Astrocyte of the spinal cord (primary cell): ENCODE data around the gene DRD3.

Experiments
- DNase-seq: peaks from one replicate; pipeline ENCODE4 v3.0.0; 2011; ENCODE audit warnings: low read depth, low spot score
- H3K4me3 ChIP-seq: 2 replicates; pipeline ENCODE4 v1.5.1; 2011; ENCODE audit warnings: low read depth, mild to moderate bottlenecking, low read length, moderate library complexity
- CTCF ChIP-seq: IDR thresholded peaks from 2 replicates; pipeline ENCODE4 v1.5.1; 2012; ENCODE audit warnings: low read depth, mild to moderate bottlenecking, low read length, inconsistent platforms
- in situ Hi-C: cut with HindIII; loops from 2 replicates; pipeline ENCODE4 v1.10.0; 2017; ENCODE audit warnings: low sequenced_read_pairs

DRD3 gene

GRCh38 chr3:114095796-114096195 lies 83.1 kb downstream of the DRD3 start:
- no peak for TF ChIP-seq CTCF
- in situ Hi-C loops, result no loop called here

GRCh38 chr3:114093596-114093995 lies 85.3 kb downstream of the DRD3 start:
- TF ChIP-seq CTCF, result no peak
- no peak overlapping the region for H3K4me3 ChIP-seq
- in situ Hi-C loops, result no loop called here
- DNase-seq, result peak; percentile 80

More at GRCh38 chr3:114095796-114096195, 83.1 kb downstream of the DRD3 start:
- DNase-seq, result no peak
- H3K4me3 ChIP-seq, result no peak overlapping the region

DNA sequence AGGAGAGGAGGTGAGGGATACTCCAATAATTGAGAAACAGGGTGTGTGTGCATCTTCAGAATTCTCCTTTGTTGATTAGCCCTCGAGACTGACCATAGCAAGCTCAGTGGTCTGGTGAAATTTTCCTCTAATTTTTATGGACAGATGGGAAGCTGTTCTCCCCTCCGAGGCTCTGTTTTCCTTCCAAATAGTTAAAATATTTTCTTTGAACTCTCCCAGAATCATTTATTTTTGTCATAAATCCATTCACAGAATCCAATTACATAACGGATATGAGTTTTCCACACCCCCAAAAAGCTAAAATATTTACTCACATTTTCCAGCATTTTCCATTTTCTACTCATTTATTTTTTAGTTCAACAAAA lies 85.9 kb downstream of the DRD3 start:
- in situ Hi-C loops, result no loop called here
- TF ChIP-seq CTCF, result no peak
- H3K4me3 ChIP-seq, result no peak overlapping the region
- DNase-seq, result no peak

GRCh38 chr3:114092151-114093015 lies 86.5 kb downstream of the DRD3 start:
- no peak overlapping the region for H3K4me3 ChIP-seq
- peak; percentile 4 for DNase-seq
- in situ Hi-C loops, result no loop called here
- TF ChIP-seq CTCF, result no peak

DNA sequence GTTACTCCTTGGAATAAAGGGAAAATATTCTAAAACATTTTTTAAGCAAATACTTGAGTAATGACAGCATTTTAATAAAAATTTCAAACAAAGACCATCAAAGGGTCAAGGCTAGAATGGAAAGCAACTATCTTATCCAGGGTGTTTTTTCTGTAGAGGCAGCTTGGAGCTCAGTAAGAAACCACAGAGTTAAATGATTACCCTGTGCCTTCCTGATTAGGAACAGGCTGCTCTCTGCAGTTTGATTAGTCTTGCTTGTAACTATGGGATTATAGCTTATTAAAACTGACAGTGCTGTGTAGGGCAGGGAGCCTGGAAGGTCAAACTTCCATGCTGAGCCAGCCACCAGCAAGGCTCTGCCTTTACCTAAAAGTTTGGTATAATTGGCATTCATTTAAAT lies 89.2 kb downstream of the DRD3 start:
- TF ChIP-seq CTCF, result no peak
- no peak overlapping the region for H3K4me3 ChIP-seq
- in situ Hi-C loops, result no loop called here
- no peak for DNase-seq

GRCh38 chr3:114086356-114086755 lies 92.5 kb downstream of the DRD3 start:
- no peak for TF ChIP-seq CTCF
- no peak overlapping the region for H3K4me3 ChIP-seq
- in situ Hi-C loops, result no loop called here
- DNase-seq, result no peak
